Muscle layer of colon (tissue), 2 donors: ENCODE data around the gene ETV6.
A peak's percentile ranks its signal among the peaks of the same experiment; 100 is the strongest.

ENCODE experiments used
- H3K27ac ChIP-seq: one replicate; pipeline ENCODE4 v1.7.0; 2013; ENCODE audit warnings: low read depth, mild to moderate bottlenecking, low read length, moderate library complexity
- H3K27me3 ChIP-seq, 2 donors: one replicate each; pipeline ENCODE4 v1.7.0; 2013; ENCODE audit warnings: low read length in 2 of 2, mild to moderate bottlenecking in 2 of 2; ENCODE audit not compliant: insufficient read depth in 2 of 2, control insufficient read depth in 1 of 2
- H3K36me3 ChIP-seq: one replicate; pipeline ENCODE4 v1.7.0; 2013; ENCODE audit warnings: mild to moderate bottlenecking, low read length; ENCODE audit not compliant: insufficient read depth
- H3K4me1 ChIP-seq: one replicate; pipeline ENCODE4 v1.7.0; 2013; ENCODE audit warnings: mild to moderate bottlenecking, low read length; ENCODE audit not compliant: insufficient read depth
- H3K4me3 ChIP-seq, 2 donors: one replicate each; pipeline ENCODE4 v1.7.0; 2013; ENCODE audit warnings: low read length in 2 of 2, low read depth in 1 of 2, mild to moderate bottlenecking in 1 of 2, moderate library complexity in 1 of 2
- H3K9ac ChIP-seq: one replicate; pipeline ENCODE4 v1.7.0; 2013; ENCODE audit warnings: low read length
- H3K9me3 ChIP-seq: one replicate; pipeline ENCODE4 v1.7.0; 2013; ENCODE audit warnings: mild to moderate bottlenecking, low read length
- donor health status: abdominal sarcoma.
- donor health status: Adenocarcinoma of cecum.

ETV6 gene

GRCh38 chr12:11764837-11765236 lies 115.4 kb downstream of the ETV6 start:
- peak overlapping the region; percentile 77 for H3K27ac ChIP-seq
- H3K9me3 ChIP-seq: no peaks in the 10 kb centered on the region
- H3K4me3 ChIP-seq: no peak overlapping the region
- peaks cover 81% of the 10 kb centered on the region for H3K4me1 ChIP-seq
- H3K27me3 ChIP-seq: no peaks in the 10 kb centered on the region
- no peak overlapping the region for H3K9ac ChIP-seq
- no peaks in the 10 kb centered on the region for H3K36me3 ChIP-seq

GRCh38 chr12:11765421-11765816 lies 115.9 kb downstream of the ETV6 start:
- peaks cover 77% of the 10 kb centered on the region for H3K4me1 ChIP-seq
- peak overlapping the region in 1 of 2 donors; percentile 28 for H3K4me3 ChIP-seq
- peak overlapping the region; percentile 21 for H3K9ac ChIP-seq
- no peaks in the 10 kb centered on the region for H3K27me3 ChIP-seq
- no peaks in the 10 kb centered on the region for H3K9me3 ChIP-seq
- peak overlapping the region; percentile 77 for H3K27ac ChIP-seq
- no peaks in the 10 kb centered on the region for H3K36me3 ChIP-seq

- no peaks in the 10 kb centered on the region for H3K36me3 ChIP-seq
- H3K27ac ChIP-seq: peak overlapping the region; percentile 77
- H3K9me3 ChIP-seq: no peaks in the 10 kb centered on the region
- peaks cover 83% of the 10 kb centered on the region for H3K4me1 ChIP-seq
- peak overlapping the region in 1 of 2 donors; percentile 28 for H3K4me3 ChIP-seq
- no peaks in the 10 kb centered on the region for H3K27me3 ChIP-seq
- peak overlapping the region; percentile 21 for H3K9ac ChIP-seq
Observed at GRCh38 chr12:11765817-11766794, 116.6 kb downstream of the ETV6 start.

GRCh38 chr12:11767029-11767724 lies 117.7 kb downstream of the ETV6 start:
- Histone ChIP-seq H3K36me3 (no peaks in the 10 kb centered on the region), H3K27me3 (no peaks in the 10 kb centered on the region), H3K9me3 (no peaks in the 10 kb centered on the region), H3K4me1 (peaks cover 81% of the 10 kb centered on the region), H3K27ac (peak overlapping the region; percentile 77), H3K9ac (no peak overlapping the region), H3K4me3 (no peak overlapping the region)

- Histone ChIP-seq H3K9me3 (no peaks in the 10 kb centered on the region), H3K4me1 (peaks cover 74% of the 10 kb centered on the region), H3K27me3 (no peaks in the 10 kb centered on the region), H3K4me3 (no peak overlapping the region), H3K36me3 (no peaks in the 10 kb centered on the region), H3K27ac (no peak overlapping the region), H3K9ac (no peak overlapping the region)
Observed at GRCh38 chr12:11767798-11768197, 118.3 kb downstream of the ETV6 start.

GRCh38 chr12:11768233-11768965 lies 118.9 kb downstream of the ETV6 start:
- Histone ChIP-seq H3K9ac (no peak overlapping the region), H3K9me3 (no peaks in the 10 kb centered on the region), H3K4me3 (no peak overlapping the region), H3K4me1 (peaks cover 70% of the 10 kb centered on the region), H3K27ac (no peak overlapping the region), H3K36me3 (no peaks in the 10 kb centered on the region), H3K27me3 (no peaks in the 10 kb centered on the region)

- Histone ChIP-seq H3K4me1 (peaks cover 70% of the 10 kb centered on the region), H3K27ac (no peak overlapping the region), H3K9ac (no peak overlapping the region), H3K27me3 (no peaks in the 10 kb centered on the region), H3K9me3 (no peaks in the 10 kb centered on the region), H3K36me3 (no peaks in the 10 kb centered on the region), H3K4me3 (no peak overlapping the region)
Observed at GRCh38 chr12:11769723-11770514, 120.4 kb downstream of the ETV6 start.

GRCh38 chr12:11771356-11771755 lies 121.9 kb downstream of the ETV6 start:
- H3K4me3 ChIP-seq: no peak overlapping the region
- H3K9me3 ChIP-seq: no peaks in the 10 kb centered on the region
- H3K27me3 ChIP-seq: no peaks in the 10 kb centered on the region
- H3K9ac ChIP-seq: no peak overlapping the region
- H3K4me1 ChIP-seq: peaks cover 58% of the 10 kb centered on the region
- no peaks in the 10 kb centered on the region for H3K36me3 ChIP-seq
- peak overlapping the region; percentile 20 for H3K27ac ChIP-seq

GRCh38 chr12:11771895-11772502 lies 122.5 kb downstream of the ETV6 start:
- Histone ChIP-seq H3K27ac (peak overlapping the region; percentile 20), H3K4me1 (peaks cover 52% of the 10 kb centered on the region), H3K9ac (no peak overlapping the region), H3K4me3 (no peak overlapping the region), H3K36me3 (no peaks in the 10 kb centered on the region), H3K9me3 (no peaks in the 10 kb centered on the region), H3K27me3 (no peaks in the 10 kb centered on the region)

- peak overlapping the region; percentile 6 for H3K27ac ChIP-seq
- H3K27me3 ChIP-seq: no peaks in the 10 kb centered on the region
- H3K9me3 ChIP-seq: no peaks in the 10 kb centered on the region
- no peaks in the 10 kb centered on the region for H3K36me3 ChIP-seq
- no peak overlapping the region for H3K9ac ChIP-seq
- peaks cover 50% of the 10 kb centered on the region for H3K4me1 ChIP-seq
- H3K4me3 ChIP-seq: no peak overlapping the region
Observed at GRCh38 chr12:11773889-11774677, 124.6 kb downstream of the ETV6 start.
